H9 (cell line): Measurements from ENCODE around the gene MME. TPM values are rescaled to one million over a fixed set of nuclear protein-coding genes. Genes with fewer than 3 reads are reported as not detected.

Source experiments
- DNase-seq: peaks from one replicate; pipeline ENCODE4 v3.0.0-alpha.2; 2017
- H2AFZ ChIP-seq: one replicate; pipeline ENCODE4 v1.6.1; 2013; ENCODE audit warnings: mild to moderate bottlenecking, low read length, control low read depth, moderate library complexity
- H2AK5ac ChIP-seq: 2 replicates; pipeline ENCODE4 v1.6.1; 2013; ENCODE audit warnings: low read length, control low read depth, mixed read lengths; ENCODE audit not compliant: insufficient read length
- H2BK120ac ChIP-seq: one replicate; pipeline ENCODE4 v1.6.1; 2013; ENCODE audit warnings: low read depth, mild to moderate bottlenecking, low read length, control low read depth, inconsistent platforms; ENCODE audit not compliant: poor library complexity, severe bottlenecking
- H2BK12ac ChIP-seq: 2 replicates; pipeline ENCODE4 v1.6.1; 2013; ENCODE audit warnings: low read length, control low read depth, mixed read lengths, low read depth; ENCODE audit not compliant: insufficient read length
- H2BK15ac ChIP-seq: 2 replicates; pipeline ENCODE4 v1.6.1; 2013; ENCODE audit warnings: low read depth, low read length, control low read depth
- H2BK20ac ChIP-seq: one replicate; pipeline ENCODE4 v1.6.1; 2013; ENCODE audit warnings: low read depth, mild to moderate bottlenecking, low read length, control low read depth, inconsistent platforms; ENCODE audit not compliant: poor library complexity, severe bottlenecking
- H2BK5ac ChIP-seq: 2 replicates; pipeline ENCODE4 v1.6.1; 2013; ENCODE audit warnings: low read length, control low read depth, mixed read lengths; ENCODE audit not compliant: insufficient read length
- H3K14ac ChIP-seq: 2 replicates; pipeline ENCODE4 v1.6.1; 2013; ENCODE audit warnings: low read length, control low read depth; ENCODE audit not compliant: insufficient read depth
- H3K18ac ChIP-seq: 2 replicates; pipeline ENCODE4 v1.6.1; 2013; ENCODE audit warnings: low read depth, mild to moderate bottlenecking, mixed read lengths, low read length, control low read depth; ENCODE audit not compliant: insufficient read length
- H3K23ac ChIP-seq: 2 replicates; pipeline ENCODE4 v1.6.1; 2013; ENCODE audit warnings: low read length, control low read depth, mixed read lengths, low read depth; ENCODE audit not compliant: insufficient read length
- H3K23me2 ChIP-seq: 2 replicates; pipeline ENCODE4 v1.6.1; 2013; ENCODE audit warnings: low read depth, mild to moderate bottlenecking, mixed read lengths, low read length, control low read depth; ENCODE audit not compliant: insufficient read length, poor library complexity, severe bottlenecking
- H3K27ac ChIP-seq: 2 replicates; pipeline ENCODE4 v1.5.1; 2013; ENCODE audit warnings: low read length, control low read depth, mixed read lengths, low read depth; ENCODE audit not compliant: insufficient read length
- H3K27me3 ChIP-seq: 2 replicates; pipeline ENCODE4 v1.6.1; 2013; ENCODE audit warnings: low read length, control low read depth, inconsistent platforms; ENCODE audit not compliant: insufficient read depth
- H3K4ac ChIP-seq: 2 replicates; pipeline ENCODE4 v1.6.1; 2013; ENCODE audit warnings: low read depth, mild to moderate bottlenecking, control low read depth, inconsistent platforms, low read length, moderate library complexity
- H3K4me1 ChIP-seq: 2 replicates; pipeline ENCODE4 v1.6.1; 2013; ENCODE audit warnings: low read length, control low read depth, inconsistent platforms; ENCODE audit not compliant: insufficient read depth
- H3K4me2 ChIP-seq: 2 replicates; pipeline ENCODE4 v1.6.1; 2013; ENCODE audit warnings: low read length, control low read depth, mixed read lengths; ENCODE audit not compliant: insufficient read length, insufficient read depth
- H3K56ac ChIP-seq: 2 replicates; pipeline ENCODE4 v1.6.1; 2013; ENCODE audit warnings: low read depth, mild to moderate bottlenecking, mixed read lengths, low read length, control low read depth; ENCODE audit not compliant: insufficient read length
- H3K79me1 ChIP-seq: 2 replicates; pipeline ENCODE4 v1.6.1; 2013; ENCODE audit warnings: low read depth, mild to moderate bottlenecking, moderate library complexity, low read length, control low read depth, inconsistent platforms; ENCODE audit not compliant: insufficient read depth, poor library complexity, severe bottlenecking
- H3K79me2 ChIP-seq: 2 replicates; pipeline ENCODE4 v1.6.1; 2013; ENCODE audit warnings: low read length, control low read depth, inconsistent platforms; ENCODE audit not compliant: insufficient read depth
- H3K9ac ChIP-seq: 2 replicates; pipeline ENCODE4 v1.6.1; 2013; ENCODE audit warnings: low read length, control low read depth, mixed read lengths; ENCODE audit not compliant: insufficient read length; ENCODE audit errors: extremely low read depth
- H3K9me3 ChIP-seq: one replicate; pipeline ENCODE4 v1.6.1; 2013; ENCODE audit warnings: low read depth, low read length, inconsistent platforms; ENCODE audit not compliant: control insufficient read depth
- H3T11ph ChIP-seq: one replicate; pipeline ENCODE4 v1.6.1; 2013; ENCODE audit warnings: mild to moderate bottlenecking, low read length, control low read depth, inconsistent platforms
- H4K20me1 ChIP-seq: one replicate; pipeline ENCODE4 v1.6.1; 2013; ENCODE audit not compliant: control insufficient read depth, insufficient read length, insufficient read depth
- H4K5ac ChIP-seq: 2 replicates; pipeline ENCODE4 v1.6.1; 2013; ENCODE audit warnings: low read depth, mild to moderate bottlenecking, mixed read lengths, low read length, control low read depth; ENCODE audit not compliant: insufficient read length
- H4K8ac ChIP-seq: replicated peaks from 2 replicates; pipeline ENCODE4 v1.6.1; 2013; ENCODE audit warnings: low read length, control low read depth, mixed read lengths, low read depth; ENCODE audit not compliant: insufficient read length
- H4K91ac ChIP-seq: 2 replicates; pipeline ENCODE4 v1.6.1; 2013; ENCODE audit warnings: low read depth, mild to moderate bottlenecking, moderate library complexity, mixed read lengths, low read length, control low read depth; ENCODE audit not compliant: insufficient read length
- H3K27ac Mint-ChIP-seq, 3 experiments: 2 replicates in 2 of 3; 3 replicates in 1 of 3; pipeline ENCODE4 v1.8.0; 2020 to 2021; ENCODE audit warnings: mixed read lengths in 3 of 3, mild to moderate bottlenecking in 1 of 3, moderate library complexity in 1 of 3
- H3K27me3 Mint-ChIP-seq: 2 replicates; pipeline ENCODE4 v1.8.0; 2021; ENCODE audit warnings: low read depth, mild to moderate bottlenecking, moderate library complexity, mixed read lengths
- H3K36me3 Mint-ChIP-seq, 3 experiments: 2 replicates in 2 of 3; 3 replicates in 1 of 3; pipeline ENCODE4 v1.8.0; 2020 to 2021; ENCODE audit warnings: low read depth in 3 of 3, mixed read lengths in 3 of 3; ENCODE audit not compliant: insufficient read depth in 1 of 3
- H3K4me1 Mint-ChIP-seq, 2 experiments: 2 replicates each; pipeline ENCODE4 v1.8.0; 2020; ENCODE audit warnings: mixed read lengths in 2 of 2
- H3K4me3 Mint-ChIP-seq, 2 experiments: 2 replicates in 1 of 2; 3 replicates in 1 of 2; pipeline ENCODE4 v1.8.0; 2020 to 2021; ENCODE audit warnings: mild to moderate bottlenecking in 2 of 2, mixed read lengths in 2 of 2, moderate library complexity in 1 of 2
- H3K9me3 Mint-ChIP-seq, 2 experiments: 2 replicates in 1 of 2; 3 replicates in 1 of 2; pipeline ENCODE4 v1.8.0; 2020; ENCODE audit warnings: mild to moderate bottlenecking in 2 of 2, mixed read lengths in 2 of 2, moderate library complexity in 1 of 2
- WGBS: extraction: QIAGEN DNeasy Blood & Tissue Kit; methylation state at CpG from one replicate; pipeline ENCODE4 v1.1.7; 2013; ENCODE audit warnings: missing lambda C conversion rate, low lambda C conversion rate, mixed read lengths; ENCODE audit not compliant: insufficient read length; ENCODE audit errors: extremely low coverage; 5-methylcytosine and 5-hydroxymethylcytosine counted together
- total RNA-seq: library from RNA; stranded (reverse); gene quantifications from 2 replicates; pipeline ENCODE4 v1.2.1, GENCODE V29; 2021
- TF ChIP-seq, protein P1 (sequence below): fragments of 200-600 bp; sonication (generic); conservative IDR thresholded peaks from 3 replicates; pipeline ENCODE4 v1.8.0; 2021; ENCODE audit warnings: antibody characterized with exemption, mild to moderate bottlenecking

Gene MME
- total RNA-seq, 1 experiment from 2014 or later: 16.4 TPM

DNA sequence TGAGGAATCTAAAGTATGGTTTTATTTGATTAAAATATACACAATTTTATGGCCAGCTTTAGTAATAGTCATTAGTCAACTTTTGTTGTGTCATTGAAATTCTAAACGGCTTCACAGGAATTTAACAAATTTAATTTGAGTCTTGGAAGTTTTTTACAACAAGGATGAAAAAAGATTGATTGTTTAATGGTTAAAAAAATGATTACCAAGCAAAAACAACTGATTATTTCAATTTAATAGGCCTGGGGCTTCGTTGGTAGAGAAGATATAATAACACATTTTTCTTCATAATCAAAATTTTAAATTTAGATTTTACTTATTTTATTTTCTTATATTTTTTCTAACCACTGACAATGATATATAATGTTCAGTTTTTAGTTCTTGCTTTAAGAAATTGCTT is 4.4 kb downstream of the MME start:
- Histone ChIP-seq H3K79me2 (no peaks in the 10 kb centered on the region), H2AK5ac (no peak overlapping the region), H3K9me3 (no peaks in the 10 kb centered on the region), H3K14ac (no peak overlapping the region), H3K27me3 (no peaks in the 10 kb centered on the region), H2BK20ac (no peak overlapping the region), H2BK120ac (no peak overlapping the region), H3K4ac (no peak overlapping the region), H2BK15ac (no peak overlapping the region), H3K9ac (no peak overlapping the region), H4K91ac (no peak overlapping the region), H3K18ac (no peak overlapping the region), H3K23ac (no peak overlapping the region), H4K8ac (no peak overlapping the region), H3K79me1 (no peaks in the 10 kb centered on the region), H3K4me1 (no peaks in the 10 kb centered on the region), H3K27ac (no peak overlapping the region), H3T11ph (no peak overlapping the region), H2AFZ (no peak overlapping the region), H3K23me2 (peaks cover 12% of the 10 kb centered on the region), H4K5ac (no peak overlapping the region), H3K4me2 (no peak overlapping the region), H4K20me1 (no peaks in the 10 kb centered on the region), H2BK5ac (no peak overlapping the region), H2BK12ac (no peak overlapping the region), H3K56ac (no peak overlapping the region)
- Mint-ChIP-seq H3K36me3 (peaks cover 0 to 4% (median 0%) of the 10 kb centered on the region in 3 experiments; a peak in 1 of 7 replicates), H3K27me3 (no peaks in the 10 kb centered on the region), H3K9me3 (no peaks in the 10 kb centered on the region), H3K27ac (no peak overlapping the region), H3K4me1 (peaks cover 19 to 20% of the 10 kb centered on the region in 2 experiments), H3K4me3 (no peak overlapping the region)
- no peak for DNase-seq
- no CpG with 5 or more reads among the region's 2 CpGs for WGBS
- TF ChIP-seq, protein P1, sequence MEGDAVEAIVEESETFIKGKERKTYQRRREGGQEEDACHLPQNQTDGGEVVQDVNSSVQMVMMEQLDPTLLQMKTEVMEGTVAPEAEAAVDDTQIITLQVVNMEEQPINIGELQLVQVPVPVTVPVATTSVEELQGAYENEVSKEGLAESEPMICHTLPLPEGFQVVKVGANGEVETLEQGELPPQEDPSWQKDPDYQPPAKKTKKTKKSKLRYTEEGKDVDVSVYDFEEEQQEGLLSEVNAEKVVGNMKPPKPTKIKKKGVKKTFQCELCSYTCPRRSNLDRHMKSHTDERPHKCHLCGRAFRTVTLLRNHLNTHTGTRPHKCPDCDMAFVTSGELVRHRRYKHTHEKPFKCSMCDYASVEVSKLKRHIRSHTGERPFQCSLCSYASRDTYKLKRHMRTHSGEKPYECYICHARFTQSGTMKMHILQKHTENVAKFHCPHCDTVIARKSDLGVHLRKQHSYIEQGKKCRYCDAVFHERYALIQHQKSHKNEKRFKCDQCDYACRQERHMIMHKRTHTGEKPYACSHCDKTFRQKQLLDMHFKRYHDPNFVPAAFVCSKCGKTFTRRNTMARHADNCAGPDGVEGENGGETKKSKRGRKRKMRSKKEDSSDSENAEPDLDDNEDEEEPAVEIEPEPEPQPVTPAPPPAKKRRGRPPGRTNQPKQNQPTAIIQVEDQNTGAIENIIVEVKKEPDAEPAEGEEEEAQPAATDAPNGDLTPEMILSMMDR: no peak
